Measurements from ENCODE around the gene PLXNB2. TPM values are rescaled to one million over a fixed set of nuclear protein-coding genes. Genes with fewer than 3 reads are reported as not detected.
"Not testable (repeated sequence)": the region's sequence is repeated elsewhere in the genome, so short reads cannot be mapped to it uniquely, and the experiment has no call there.

The PLXNB2 gene
- total RNA-seq, 1 donor from 2014 or later: 346 TPM

DNA sequence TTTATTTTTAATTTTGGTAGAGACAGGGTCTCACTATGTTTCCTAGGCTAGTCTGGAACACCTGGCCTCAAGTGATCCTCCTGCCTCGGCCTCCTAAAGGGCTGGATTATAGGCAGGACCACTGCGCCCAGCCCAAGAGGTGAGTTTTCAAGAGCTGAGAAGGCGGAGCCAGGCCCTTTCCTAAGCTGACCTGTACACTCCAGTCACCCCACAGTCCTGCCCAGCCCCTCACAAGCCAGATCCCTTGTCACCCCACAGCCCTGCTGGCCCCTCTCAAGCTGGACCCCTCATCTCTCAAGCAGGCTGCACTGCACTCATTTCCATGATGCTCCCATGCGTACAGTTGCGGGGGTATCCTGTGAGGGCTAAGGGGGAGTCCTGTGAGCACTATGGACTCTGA, 16.5 kb upstream of the PLXNB2 start:
- no peak overlapping the region for H3K27ac Mint-ChIP-seq (ENCODE audit: unreplicated experiment)
- H3K9me3 Mint-ChIP-seq (ENCODE audit: low read depth): no peaks in the 10 kb centered on the region
- peaks cover 16% of the 10 kb centered on the region for H3K4me1 Mint-ChIP-seq (ENCODE audit: low read depth)
- H3K4me3 Mint-ChIP-seq (ENCODE audit: unreplicated experiment): no peak overlapping the region
- no peaks in the 10 kb centered on the region for H3K27me3 Mint-ChIP-seq (ENCODE audit: low read depth)
- DNase-seq (ENCODE audit: low spot score): no peak
- TF ChIP-seq, protein P1, sequence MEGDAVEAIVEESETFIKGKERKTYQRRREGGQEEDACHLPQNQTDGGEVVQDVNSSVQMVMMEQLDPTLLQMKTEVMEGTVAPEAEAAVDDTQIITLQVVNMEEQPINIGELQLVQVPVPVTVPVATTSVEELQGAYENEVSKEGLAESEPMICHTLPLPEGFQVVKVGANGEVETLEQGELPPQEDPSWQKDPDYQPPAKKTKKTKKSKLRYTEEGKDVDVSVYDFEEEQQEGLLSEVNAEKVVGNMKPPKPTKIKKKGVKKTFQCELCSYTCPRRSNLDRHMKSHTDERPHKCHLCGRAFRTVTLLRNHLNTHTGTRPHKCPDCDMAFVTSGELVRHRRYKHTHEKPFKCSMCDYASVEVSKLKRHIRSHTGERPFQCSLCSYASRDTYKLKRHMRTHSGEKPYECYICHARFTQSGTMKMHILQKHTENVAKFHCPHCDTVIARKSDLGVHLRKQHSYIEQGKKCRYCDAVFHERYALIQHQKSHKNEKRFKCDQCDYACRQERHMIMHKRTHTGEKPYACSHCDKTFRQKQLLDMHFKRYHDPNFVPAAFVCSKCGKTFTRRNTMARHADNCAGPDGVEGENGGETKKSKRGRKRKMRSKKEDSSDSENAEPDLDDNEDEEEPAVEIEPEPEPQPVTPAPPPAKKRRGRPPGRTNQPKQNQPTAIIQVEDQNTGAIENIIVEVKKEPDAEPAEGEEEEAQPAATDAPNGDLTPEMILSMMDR (IDR thresholded peaks at IDR 0.05): no peak
- no peaks in the 10 kb centered on the region for H3K36me3 Mint-ChIP-seq (ENCODE audit: low read depth)

- peaks cover 14% of the 10 kb centered on the region for H3K4me1 Mint-ChIP-seq (ENCODE audit: low read depth)
- H3K36me3 Mint-ChIP-seq (ENCODE audit: low read depth); H3K4me3 Mint-ChIP-seq (ENCODE audit: unreplicated experiment); H3K27me3 Mint-ChIP-seq (ENCODE audit: low read depth); H3K27ac Mint-ChIP-seq (ENCODE audit: unreplicated experiment); DNase-seq (ENCODE audit: low spot score); H3K9me3 Mint-ChIP-seq (ENCODE audit: low read depth): not testable (repeated sequence)
Observed at GRCh38 chr22:50322382-50323104, 15.1 kb upstream of the PLXNB2 start.

DNA sequence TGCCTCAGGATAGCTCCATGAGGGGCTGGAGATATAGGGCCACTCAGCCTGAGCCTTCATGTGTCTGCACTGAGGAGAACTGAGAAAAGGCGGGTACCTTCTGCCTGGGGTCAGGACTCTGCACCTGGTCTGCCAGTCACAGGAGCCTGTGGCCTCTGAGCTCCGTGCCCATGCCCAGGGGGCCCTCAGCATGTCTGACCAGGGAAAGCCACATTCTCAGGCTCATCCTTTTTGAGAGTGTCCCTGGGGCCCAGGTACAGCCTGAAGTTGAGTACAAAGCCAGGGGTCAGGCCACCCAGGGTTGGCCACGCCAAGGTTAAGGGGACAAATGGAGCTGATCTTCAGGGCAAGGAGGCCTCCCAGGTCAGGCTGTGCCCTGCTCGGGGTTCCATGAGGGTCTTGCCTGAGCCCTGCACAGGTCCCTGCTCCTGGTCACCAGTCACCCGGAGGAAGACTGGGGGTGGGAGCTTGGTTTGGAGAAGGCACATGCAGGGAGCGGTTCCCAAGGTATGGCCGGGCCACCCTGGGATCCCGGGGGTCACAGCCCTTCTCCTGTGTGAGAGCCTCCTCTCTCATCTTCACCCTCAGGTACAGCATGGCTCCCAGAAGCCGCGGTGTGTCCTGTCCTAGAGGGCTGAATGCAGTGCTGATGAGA, 13.4 kb upstream of the PLXNB2 start:
- no peak overlapping the region for H3K27ac Mint-ChIP-seq (ENCODE audit: unreplicated experiment)
- H3K4me3 Mint-ChIP-seq (ENCODE audit: unreplicated experiment): no peak overlapping the region
- TF ChIP-seq, protein P1 (IDR thresholded peaks at IDR 0.05): no peak
- peaks cover 5% of the 10 kb centered on the region for H3K4me1 Mint-ChIP-seq (ENCODE audit: low read depth)
- no peak for DNase-seq (ENCODE audit: low spot score)
- no peaks in the 10 kb centered on the region for H3K9me3 Mint-ChIP-seq (ENCODE audit: low read depth)
- H3K36me3 Mint-ChIP-seq (ENCODE audit: low read depth): no peaks in the 10 kb centered on the region
- H3K27me3 Mint-ChIP-seq (ENCODE audit: low read depth): no peaks in the 10 kb centered on the region

- Mint-ChIP-seq H3K36me3 (ENCODE audit: low read depth) (no peaks in the 10 kb centered on the region), H3K27ac (ENCODE audit: unreplicated experiment) (no peak overlapping the region), H3K4me3 (ENCODE audit: unreplicated experiment) (no peak overlapping the region), H3K27me3 (ENCODE audit: low read depth) (no peaks in the 10 kb centered on the region), H3K9me3 (ENCODE audit: low read depth) (no peaks in the 10 kb centered on the region), H3K4me1 (ENCODE audit: low read depth) (no peaks in the 10 kb centered on the region)
- TF ChIP-seq, protein P1 (IDR thresholded peaks at IDR 0.05): no peak
- no peak for DNase-seq (ENCODE audit: low spot score)
Observed at GRCh38 chr22:50320116-50320515, 12.7 kb upstream of the PLXNB2 start.

- no peaks in the 10 kb centered on the region for H3K4me1 Mint-ChIP-seq (ENCODE audit: low read depth)
- H3K27me3 Mint-ChIP-seq (ENCODE audit: low read depth): no peaks in the 10 kb centered on the region
- no peak for DNase-seq (ENCODE audit: low spot score)
- TF ChIP-seq, protein P1 (IDR thresholded peaks at IDR 0.05): no peak
- no peaks in the 10 kb centered on the region for H3K9me3 Mint-ChIP-seq (ENCODE audit: low read depth)
- no peaks in the 10 kb centered on the region for H3K36me3 Mint-ChIP-seq (ENCODE audit: low read depth)
- H3K4me3 Mint-ChIP-seq (ENCODE audit: unreplicated experiment): no peak overlapping the region
- H3K27ac Mint-ChIP-seq (ENCODE audit: unreplicated experiment): no peak overlapping the region
Observed at GRCh38 chr22:50319503-50319951, 12.1 kb upstream of the PLXNB2 start.

Data from chondrocyte (in vitro differentiated cells).